CD4-positive, alpha-beta T cell treated with Interleukin-21 for 1 hour (primary cell): ENCODE data around the gene SLC25A51.

Source experiments
- DNase-seq: peaks from one replicate; pipeline ENCODE4 v3.0.0-alpha.2; 2020

SLC25A51 gene

DNA sequence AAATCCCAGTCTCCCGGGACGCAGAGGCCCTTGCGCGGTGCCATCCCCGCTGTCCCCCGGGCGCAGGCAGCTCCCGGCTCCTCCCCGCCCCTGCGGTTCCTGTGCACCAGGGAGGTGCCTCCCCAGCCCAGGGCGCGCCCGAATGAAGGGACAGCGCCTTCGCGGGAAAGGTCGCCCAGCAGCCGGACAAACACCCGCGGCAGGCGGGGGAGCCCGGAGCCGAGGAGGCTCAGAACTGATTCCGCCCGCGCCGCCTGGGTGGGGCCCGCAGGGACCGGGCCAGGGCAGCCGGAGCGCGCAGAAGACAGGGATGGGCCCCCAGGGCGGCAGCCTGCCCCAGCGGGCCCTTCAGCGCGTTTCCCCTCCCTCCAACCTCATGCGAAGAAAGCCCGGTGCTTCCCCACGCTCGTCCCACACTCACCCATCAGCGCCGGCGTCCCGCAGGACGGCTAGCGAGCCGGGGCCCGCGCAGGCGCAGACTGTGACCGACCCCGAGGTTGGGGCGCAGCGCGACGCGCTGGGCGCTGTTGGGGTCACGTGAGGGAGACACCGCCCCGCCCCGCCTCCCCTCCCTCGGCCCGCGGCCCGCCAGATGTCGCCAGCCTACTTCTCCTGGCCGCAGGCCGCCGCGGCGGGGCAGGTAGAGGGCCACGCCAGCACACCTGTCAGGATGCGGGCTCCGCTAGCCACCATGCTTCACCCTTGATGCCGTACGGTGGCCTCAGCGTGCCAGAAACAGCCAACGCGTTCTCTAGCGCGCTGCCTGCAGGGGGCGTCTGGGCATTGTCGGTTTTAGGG is at the start of gene SLC25A51:
Gene SLC25A51 (minus strand): TSS at position 481 of the 798 bp plus-strand sequence. CDS start 15,577 bp downstream, outside the sequence.
- peak; percentile 97 for DNase-seq

- no peak for DNase-seq
Observed at GRCh38 chr9:37953206-37953774, 49.4 kb upstream of the SLC25A51 start.

DNA sequence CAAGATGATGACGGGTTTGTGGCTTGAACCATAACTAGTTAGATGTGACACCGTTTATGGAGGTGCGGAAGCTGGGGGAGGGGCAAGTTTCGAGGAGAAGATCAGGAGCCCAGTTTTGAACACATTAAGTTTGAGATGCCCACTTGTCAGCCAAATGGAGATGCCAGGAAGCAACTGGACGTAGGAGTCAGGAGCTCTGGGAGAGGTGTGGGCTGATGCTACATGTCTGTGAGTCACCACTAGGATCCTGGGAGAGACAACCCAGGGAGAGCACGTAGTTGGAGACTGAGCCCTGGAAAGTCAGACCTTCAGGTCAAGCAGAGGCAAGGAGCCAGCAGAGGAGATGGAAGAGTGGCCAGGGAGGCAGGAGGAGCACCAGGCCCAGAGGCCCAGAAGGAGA is 48.8 kb upstream of the SLC25A51 start:
- no peak for DNase-seq

- DNase-seq, result no peak
Observed at GRCh38 chr9:37951671-37952449, 47.9 kb upstream of the SLC25A51 start.

GRCh38 chr9:37950561-37950960 is 46.6 kb upstream of the SLC25A51 start:
- no peak for DNase-seq

DNA sequence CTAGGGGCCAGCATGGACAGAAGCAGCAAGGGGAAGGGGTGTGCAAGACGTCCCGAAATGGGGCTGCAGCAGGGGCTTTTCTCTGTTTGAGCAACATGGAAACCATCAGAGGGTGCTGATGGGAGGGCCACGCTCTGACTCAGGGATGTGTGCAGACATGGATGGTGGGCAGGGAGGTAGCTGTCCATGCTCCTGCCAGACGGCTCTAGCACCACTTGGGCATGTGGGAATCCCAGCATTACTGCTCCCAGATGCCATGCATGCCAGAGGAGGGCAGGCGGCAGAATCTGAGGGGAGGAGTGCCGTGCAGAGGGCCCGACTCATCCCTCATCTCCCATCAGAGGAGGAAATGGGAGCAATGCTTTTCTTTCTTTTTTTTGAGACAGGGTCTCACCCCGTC is 45.6 kb upstream of the SLC25A51 start:
- no peak for DNase-seq

GRCh38 chr9:37948417-37948980 is 44.6 kb upstream of the SLC25A51 start:
- no peak for DNase-seq

GRCh38 chr9:37947977-37948376 is 44.0 kb upstream of the SLC25A51 start:
- no peak for DNase-seq

- no peak for DNase-seq
Observed at GRCh38 chr9:37947471-37947870, 43.5 kb upstream of the SLC25A51 start.

DNA sequence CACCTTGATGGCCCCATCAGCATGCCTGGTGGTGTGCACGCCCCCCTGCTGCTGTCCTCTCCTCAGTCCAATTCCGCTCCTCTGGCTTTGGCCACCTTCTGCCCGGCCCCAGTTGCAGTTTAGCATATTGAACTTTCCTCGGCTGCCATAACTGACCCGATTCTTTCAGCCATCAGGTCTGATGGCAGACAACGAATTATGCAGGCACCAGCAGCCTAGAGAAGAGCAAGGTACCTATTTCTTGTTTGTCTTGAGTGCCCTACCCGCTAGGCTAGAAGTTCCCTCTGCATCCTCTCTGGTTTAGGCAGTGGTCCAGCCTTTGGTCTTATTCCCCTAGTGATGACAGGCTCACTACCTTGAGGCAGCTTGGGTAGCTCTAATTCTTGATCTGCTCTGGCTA is 43.0 kb upstream of the SLC25A51 start:
- no peak for DNase-seq

DNA sequence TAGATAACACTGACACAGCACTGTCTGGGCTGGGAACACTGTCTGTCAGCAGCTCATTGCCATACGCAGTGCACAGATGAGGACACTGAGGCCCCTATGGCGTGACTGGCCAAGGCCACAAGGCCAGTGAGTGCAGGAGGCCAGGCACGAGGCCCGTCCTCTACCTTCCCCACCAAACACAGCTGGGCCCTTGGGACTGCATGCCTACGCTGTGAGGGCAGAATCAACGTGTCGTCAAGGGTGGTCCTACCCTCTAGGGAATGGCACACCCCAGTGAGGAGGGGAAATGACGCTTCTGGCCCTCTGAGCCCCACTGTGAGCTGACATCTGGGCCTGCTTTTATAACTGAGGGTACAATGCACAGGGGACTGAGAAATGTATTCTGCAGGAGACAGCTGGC is 42.1 kb upstream of the SLC25A51 start:
- no peak for DNase-seq

GRCh38 chr9:37944671-37945481 is 40.9 kb upstream of the SLC25A51 start:
- DNase-seq, result no peak

- no peak for DNase-seq
Observed at GRCh38 chr9:37944266-37944650, 40.3 kb upstream of the SLC25A51 start.

DNA sequence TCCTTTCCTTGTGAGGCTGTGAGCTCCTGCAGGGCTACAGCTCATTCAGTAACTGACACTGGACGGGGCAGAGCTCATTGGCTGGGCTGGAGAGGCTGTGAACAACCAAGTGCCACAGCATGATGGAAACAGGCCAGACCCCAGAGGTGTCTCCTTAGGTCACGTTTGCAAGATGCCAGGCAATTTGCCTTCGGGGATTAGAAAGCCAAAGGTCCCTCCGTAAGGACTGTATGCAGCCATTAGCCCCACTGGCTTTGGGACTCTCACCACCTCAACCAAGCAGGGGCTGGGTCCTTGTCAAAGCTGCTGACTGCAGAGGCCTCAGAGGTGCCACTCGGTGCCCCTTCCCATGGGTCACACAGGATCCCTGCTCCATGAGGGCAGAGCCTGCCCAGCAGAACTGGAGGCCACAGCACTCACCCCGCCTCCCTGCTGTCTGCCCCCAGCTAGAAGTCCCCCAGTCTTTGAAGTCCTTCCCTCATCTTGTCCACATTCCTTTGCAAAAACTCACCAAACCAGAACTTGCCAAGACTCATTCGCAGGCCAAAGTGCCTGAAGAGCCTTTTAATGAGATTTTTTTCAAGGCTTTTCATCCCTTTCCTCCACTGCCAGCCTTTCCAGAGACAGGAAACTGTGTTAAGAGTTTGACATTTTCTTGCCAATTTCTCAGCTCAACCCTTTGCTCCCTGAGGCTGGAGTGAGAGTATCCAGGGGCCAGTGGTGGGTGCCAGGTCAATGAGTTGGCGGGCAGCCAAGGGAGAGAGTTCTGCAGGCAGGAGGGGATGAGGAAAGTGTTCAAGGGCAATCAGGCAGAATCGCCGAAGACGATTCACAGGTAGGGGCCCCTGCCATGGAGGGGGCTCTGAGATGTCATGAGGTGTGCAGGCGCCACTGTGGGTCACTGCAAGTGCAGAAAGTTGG is 39.7 kb upstream of the SLC25A51 start:
- DNase-seq, result no peak

DNA sequence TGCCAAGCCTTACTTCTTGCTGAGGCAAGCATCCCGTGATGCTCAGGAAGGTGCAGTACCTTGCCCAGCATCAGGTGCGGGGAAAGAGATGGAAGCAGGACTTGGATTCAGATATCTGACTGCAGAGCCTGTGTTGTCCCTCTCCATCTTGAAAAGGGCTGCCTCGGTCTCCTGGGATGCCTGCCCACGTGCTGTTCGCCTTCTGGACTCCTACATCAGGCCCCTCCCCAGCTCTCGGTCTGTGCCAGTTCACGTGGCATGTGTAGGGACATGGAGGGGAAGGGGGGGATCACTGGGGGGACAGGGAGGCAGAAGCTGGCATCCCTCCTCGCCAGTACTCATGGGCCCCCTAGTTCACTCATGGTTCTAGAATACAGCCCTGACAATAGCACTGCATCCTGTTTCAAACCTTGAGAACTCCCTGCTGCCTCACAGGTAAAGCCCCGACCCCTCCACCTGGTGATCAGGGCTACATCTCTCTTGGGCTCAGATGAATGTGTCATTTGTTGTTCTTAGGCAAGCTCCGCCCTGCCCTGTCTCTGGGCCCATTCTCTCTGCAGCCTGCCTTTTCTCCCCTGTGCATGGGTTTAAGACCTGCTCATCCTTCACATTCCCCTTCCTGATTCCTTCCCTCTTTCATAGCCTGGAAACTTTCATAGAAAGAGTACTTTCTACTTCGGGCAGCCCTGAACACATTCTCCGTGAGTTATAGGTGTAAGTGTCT is 38.9 kb upstream of the SLC25A51 start:
- no peak for DNase-seq

GRCh38 chr9:37941253-37941652 is 37.3 kb upstream of the SLC25A51 start:
- no peak for DNase-seq

DNA sequence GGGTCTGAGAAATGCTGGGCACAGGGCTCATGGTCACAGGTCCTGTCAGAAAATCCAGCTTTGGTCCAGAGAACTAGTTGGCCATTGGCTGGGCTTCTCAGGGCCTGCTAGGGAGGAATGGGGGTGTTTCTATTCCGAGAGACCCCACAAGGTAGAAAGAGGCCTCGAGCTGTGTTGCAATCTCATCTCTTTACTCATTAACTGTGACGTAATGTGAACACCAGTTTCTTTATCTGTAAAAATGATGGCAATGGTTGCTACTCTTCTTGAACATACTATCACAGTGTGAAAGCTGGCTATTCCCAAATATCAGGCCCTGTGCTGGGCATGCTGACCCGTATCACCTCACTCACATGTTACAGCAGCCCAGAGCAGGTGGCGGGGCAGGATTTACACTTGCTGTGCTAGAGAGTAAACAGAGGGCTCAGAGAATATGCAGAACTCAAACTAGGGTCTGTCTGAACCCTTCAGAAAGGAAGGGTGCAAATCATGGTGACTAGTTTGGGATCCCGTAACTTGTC is 35.7 kb upstream of the SLC25A51 start:
- DNase-seq, result no peak

DNA sequence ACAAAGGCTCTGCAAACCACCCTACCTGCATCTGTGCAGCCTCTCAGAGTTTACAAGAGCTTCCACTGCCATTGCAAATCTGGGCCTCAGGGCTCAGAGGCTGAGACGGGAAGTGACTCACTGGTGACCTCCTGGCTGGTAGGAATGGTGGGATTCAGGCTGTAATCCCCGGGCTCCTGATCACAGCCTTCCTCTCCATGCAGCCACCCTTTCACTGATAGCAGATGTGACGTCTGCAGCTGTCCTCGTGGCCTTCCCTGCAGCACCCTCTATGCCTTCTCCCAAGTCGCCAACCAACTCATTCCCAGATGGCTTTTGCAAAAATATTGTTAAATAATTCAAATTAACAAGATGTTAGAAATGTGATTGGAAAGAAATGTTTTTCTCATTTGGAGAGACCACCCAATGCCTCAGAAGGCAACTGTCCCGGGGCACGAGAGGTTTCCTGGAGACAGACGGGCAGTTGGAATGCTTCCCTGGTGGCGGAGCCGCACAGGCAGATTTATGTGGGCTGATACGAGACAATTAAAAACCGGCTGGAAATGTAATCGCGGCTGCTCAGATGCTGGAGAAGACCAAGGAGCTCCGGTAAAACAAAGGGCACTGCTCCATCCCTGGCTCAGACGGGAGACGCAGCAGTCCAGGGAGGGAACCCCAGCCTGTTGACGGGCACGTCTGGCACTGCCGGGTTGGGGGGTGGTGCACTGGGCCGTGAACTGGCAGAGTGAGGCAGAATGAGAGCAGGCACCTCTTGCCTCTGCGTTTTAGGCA is 34.4 kb upstream of the SLC25A51 start:
- no peak for DNase-seq

DNA sequence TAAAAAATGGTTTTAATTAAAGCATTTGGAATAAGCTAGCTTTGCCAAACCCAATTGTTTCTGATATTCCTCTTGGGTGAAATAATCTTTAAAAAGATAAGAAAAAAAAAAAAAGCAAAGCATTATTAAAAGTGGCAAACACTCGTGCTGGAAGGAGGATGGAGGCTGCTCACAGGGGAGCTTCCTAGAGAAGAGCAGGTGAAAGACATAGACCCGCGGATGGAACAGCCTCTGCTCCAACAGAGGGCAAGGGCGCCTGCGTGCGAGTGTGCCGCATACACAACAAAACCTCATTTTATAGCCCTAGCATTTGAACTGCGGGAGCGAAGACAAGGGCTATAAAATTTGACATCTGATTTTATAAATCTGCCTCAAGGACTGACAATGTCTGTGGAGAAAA is 33.4 kb upstream of the SLC25A51 start:
- no peak for DNase-seq

DNA sequence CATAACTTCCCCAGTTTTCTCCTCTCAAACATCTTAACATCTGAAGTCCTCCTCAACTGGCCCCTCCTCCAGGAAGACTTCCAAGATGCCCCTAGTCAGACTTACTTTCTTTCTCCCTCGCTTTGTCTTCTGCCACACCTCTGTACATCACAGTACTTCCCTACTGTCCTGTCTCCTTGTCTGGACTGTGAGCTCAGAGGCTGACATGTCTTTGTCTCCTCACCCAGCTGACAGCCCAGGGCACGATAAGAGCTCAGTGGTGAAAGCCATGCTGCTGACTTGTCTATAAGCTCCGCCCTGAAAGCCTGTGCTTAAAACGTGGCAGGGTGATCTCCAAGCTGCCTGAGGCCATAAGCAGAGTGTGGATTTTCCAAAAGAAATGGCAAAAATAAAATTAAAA is 33.0 kb upstream of the SLC25A51 start:
- DNase-seq, result no peak
